ENCODE results near the gene EIF3F.

Gene EIF3F

DNA sequence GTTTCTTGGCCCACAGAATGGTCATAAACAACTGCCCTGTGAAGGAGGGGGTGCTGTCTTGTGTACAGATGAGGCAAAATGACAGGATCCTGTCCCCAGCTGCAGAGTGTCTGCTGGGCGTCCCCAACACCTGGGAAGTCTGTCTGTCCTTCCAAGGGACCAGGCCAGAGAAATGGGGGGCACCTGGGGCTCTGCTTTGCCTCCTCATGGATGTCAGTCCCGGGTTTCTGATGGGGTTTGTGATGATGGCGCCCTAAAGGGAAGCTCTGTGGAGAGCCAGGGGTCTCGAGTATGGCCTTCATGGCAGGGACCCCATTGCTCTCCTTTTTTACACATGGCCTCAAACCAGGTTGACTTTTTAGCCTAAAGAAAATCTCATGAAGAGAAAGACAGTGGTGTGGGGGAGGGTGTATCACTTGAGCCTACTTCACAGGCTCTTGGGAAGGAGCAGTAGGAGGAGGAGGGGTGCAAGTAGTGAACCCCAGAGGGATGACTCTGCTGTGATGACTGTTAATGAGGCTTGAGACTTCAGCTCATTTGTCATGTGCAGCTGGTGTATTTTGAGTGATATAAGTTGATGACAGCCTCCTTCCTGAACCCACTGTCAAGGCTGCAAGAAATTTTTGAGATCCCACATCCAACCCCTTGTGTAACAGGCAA, 53.3 kb downstream of the EIF3F start:
- no peak for FAIRE-seq

DNA sequence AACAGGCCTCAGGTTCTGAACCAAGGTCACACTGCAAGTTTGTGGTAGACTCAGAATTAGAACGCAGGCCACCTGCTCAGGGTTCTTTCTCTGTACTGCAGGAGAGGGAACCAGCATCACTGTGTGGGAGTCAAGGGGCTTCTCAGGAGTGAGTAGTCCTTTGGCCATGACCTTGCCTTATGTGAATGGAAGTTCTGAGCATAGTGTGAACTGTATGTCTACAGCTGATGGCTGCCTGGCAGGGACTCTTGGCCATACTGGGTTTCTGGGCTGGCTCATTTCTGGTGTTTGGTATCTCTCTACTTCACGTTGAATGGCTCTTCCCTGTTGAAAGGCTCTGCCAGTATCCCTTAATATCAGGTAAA, 53.8 kb downstream of the EIF3F start:
- FAIRE-seq: no peak

GRCh38 chr11:8041576-8041975, 54.4 kb downstream of the EIF3F start:
- no peak for FAIRE-seq

DNA sequence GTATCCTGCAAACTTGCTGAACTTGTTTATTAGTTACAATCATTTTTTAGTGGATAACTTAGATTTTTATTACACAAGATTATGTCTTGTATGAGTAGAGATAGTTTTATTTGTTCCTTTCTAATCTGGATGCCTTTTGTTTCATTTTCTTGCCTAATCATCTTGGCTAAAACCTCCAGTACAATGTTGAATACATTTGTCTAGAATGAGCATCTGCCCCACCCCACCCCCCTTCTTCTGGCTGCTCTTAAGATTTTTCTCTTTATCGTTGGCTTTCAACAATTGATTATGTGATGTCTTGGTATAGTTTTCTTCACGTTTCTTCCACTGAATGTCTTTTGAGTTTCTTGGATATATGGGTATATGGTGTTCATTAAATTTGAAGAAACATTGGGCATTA, 56.6 kb downstream of the EIF3F start:
- no peak for FAIRE-seq

- no peak for FAIRE-seq
Observed at GRCh38 chr11:8045839-8046238, 58.7 kb downstream of the EIF3F start.

DNA sequence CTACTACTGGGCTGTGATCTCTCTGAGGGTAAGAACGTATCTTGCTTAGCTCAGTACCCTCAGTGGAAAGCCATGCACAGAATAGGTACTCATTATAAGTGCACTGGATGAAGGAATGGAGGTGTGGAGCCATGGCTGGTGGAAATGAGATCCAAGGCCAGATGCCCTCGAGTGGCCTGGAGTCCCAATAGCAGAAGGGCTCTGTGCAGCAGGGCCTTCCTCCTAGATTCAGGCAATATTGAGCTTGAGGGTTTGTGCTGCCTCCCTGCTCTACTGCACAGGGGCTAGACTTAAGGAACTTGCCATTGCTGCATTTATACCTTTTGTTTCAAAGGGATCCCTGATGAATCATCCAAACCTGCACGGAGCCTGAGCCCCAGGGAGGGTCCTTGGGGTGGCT, 60.2 kb downstream of the EIF3F start:
- no peak for FAIRE-seq

DNA sequence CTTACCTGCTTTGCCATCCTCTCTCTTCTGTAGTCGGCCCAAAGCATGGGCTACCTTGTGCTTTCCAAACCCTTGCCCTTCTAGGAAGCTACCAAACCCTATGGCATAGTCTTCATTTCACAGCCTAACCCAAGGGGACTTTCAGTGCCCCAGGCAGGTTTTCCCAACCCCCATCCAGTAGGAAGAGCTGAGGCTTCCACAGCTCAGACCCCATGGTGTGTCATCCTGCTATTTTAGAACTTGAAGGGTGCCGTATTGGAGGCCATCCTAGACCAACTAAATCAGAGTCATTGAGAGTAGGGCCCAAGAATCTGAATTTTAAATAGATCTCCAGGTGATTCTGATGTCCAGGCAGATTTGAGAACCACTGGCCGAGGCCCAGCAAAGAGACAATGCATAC, 61.9 kb downstream of the EIF3F start:
- no peak for FAIRE-seq

Measured in endometrium (tissue), 2 donors.